ENCODE data around the gene C1orf232. TPM values are rescaled to one million over a fixed set of nuclear protein-coding genes. Genes with fewer than 3 reads are reported as not detected.

Gene C1orf232
- total RNA-seq, 2 experiments from 2014 or later: not detected

- POLR2A ChIA-PET: interaction anchor here (0.9 kb wide), 1 partner anchor 57 kb away, joined by 4 read pairs; the partner anchor contains the start of gene CEP85
- H3K27ac Mint-ChIP-seq: no peak within 1 kb of the TSS
Observed at GRCh38 chr1:26177182-26177684, 8.5 kb upstream of the C1orf232 start, which contains the start of gene CNKSR1. CNKSR1 (plus strand) TSS chr1:26177491; CDS start chr1:26177548, 57 bp downstream.

GRCh38 chr1:26175346-26175745 lies 6.6 kb upstream of the C1orf232 start:
- ChIA-PET POLR2A (no interaction called here), CTCF (no interaction called here)
- H3K4me1 Mint-ChIP-seq (ENCODE audit: low read depth): peaks cover 8% of the 10 kb centered on the region
- H3K9me3 Mint-ChIP-seq: no peaks in the 10 kb centered on the region
- Histone ChIP-seq H3K4me3 (ENCODE audit: low read length) (no peak overlapping the region), H3K27ac (ENCODE audit: low read depth in 1 of 2, low read length in 2 of 2) (no peak overlapping the region), H3K36me3 (ENCODE audit: insufficient read depth, low read length) (no peaks in the 10 kb centered on the region), H3K27me3 (ENCODE audit: control insufficient read depth in 1 of 2, insufficient read depth in 2 of 2, low read length in 2 of 2) (no peaks in the 10 kb centered on the region), H3K9me3 (ENCODE audit: control insufficient read depth in 1 of 2, insufficient read depth in 1 of 2, low read length in 2 of 2) (no peaks in the 10 kb centered on the region), H3K4me1 (ENCODE audit: insufficient read depth, low read length) (peaks cover 15% of the 10 kb centered on the region)
- no peak for TF ChIP-seq CTCF (IDR thresholded peaks at IDR 0.05)
- intact Hi-C loops (cut with DNase I, micrococcal nuclease): no loop called here
- no peak overlapping the region for H3K27ac Mint-ChIP-seq
- DNase-seq: no peak
- ATAC-seq (ENCODE audit: poor library complexity): no peak
- no peaks in the 10 kb centered on the region for H3K27me3 Mint-ChIP-seq
- H3K4me3 Mint-ChIP-seq: no peak overlapping the region
- H3K36me3 Mint-ChIP-seq (ENCODE audit: low read depth): no peaks in the 10 kb centered on the region

More at GRCh38 chr1:26177182-26177684, 8.5 kb upstream of the C1orf232 start, which contains the start of gene CNKSR1:
- no peak within 1 kb of the TSS for H3K27ac ChIP-seq (ENCODE audit: low read depth in 1 of 2, low read length in 2 of 2)
- no peak for TF ChIP-seq CTCF (IDR thresholded peaks at IDR 0.05)
- H3K36me3 ChIP-seq (ENCODE audit: insufficient read depth, low read length): no peaks in the 10 kb centered on the region
- peak within 1 kb of the TSS; percentile 79 for H3K4me3 Mint-ChIP-seq
- peak in 2 of 14 experiments; percentile 32 to 35 for DNase-seq
- CTCF ChIA-PET: no interaction called here
- H3K27me3 Mint-ChIP-seq: no peaks in the 10 kb centered on the region
- no peaks in the 10 kb centered on the region for H3K9me3 ChIP-seq (ENCODE audit: control insufficient read depth in 1 of 2, insufficient read depth in 1 of 2, low read length in 2 of 2)
- peak within 1 kb of the TSS; percentile 26 for H3K4me3 ChIP-seq (ENCODE audit: low read length)
- no peaks in the 10 kb centered on the region for H3K9me3 Mint-ChIP-seq
- peak; percentile 56 for ATAC-seq (ENCODE audit: poor library complexity)
- H3K4me1 Mint-ChIP-seq (ENCODE audit: low read depth): no peaks in the 10 kb centered on the region
- no peaks in the 10 kb centered on the region for H3K36me3 Mint-ChIP-seq (ENCODE audit: low read depth)
- no peaks in the 10 kb centered on the region for H3K4me1 ChIP-seq (ENCODE audit: insufficient read depth, low read length)
- no peaks in the 10 kb centered on the region for H3K27me3 ChIP-seq (ENCODE audit: control insufficient read depth in 1 of 2, insufficient read depth in 2 of 2, low read length in 2 of 2)
- intact Hi-C loops (cut with DNase I, micrococcal nuclease): no loop called here

GRCh38 chr1:26171084-26172072 lies 2.6 kb upstream of the C1orf232 start, which contains the start of gene ZNF593OS:
ZNF593OS (minus strand) TSS chr1:26171832; CDS start chr1:26171661, 171 bp downstream.
- ChIA-PET CTCF (interaction anchor here (0.8 to 3.2 kb wide), 3 partner anchors 63 to 66 kb away, joined by 4 to 50 read pairs (median 13); partner anchors contain the start of gene CEP85), POLR2A (interaction anchor here (1.2 to 1.8 kb wide), 2 partner anchors 63 to 67 kb away, joined by 4 to 7 read pairs; partner anchors contain the start of gene CEP85)
- Histone ChIP-seq H3K4me3 (ENCODE audit: low read length) (peak within 1 kb of the TSS; percentile 85), H3K36me3 (ENCODE audit: insufficient read depth, low read length) (no peaks in the 10 kb centered on the region), H3K9me3 (ENCODE audit: control insufficient read depth in 1 of 2, insufficient read depth in 1 of 2, low read length in 2 of 2) (no peaks in the 10 kb centered on the region), H3K4me1 (ENCODE audit: insufficient read depth, low read length) (peaks cover 26% of the 10 kb centered on the region), H3K27ac (ENCODE audit: low read depth in 1 of 2, low read length in 2 of 2) (no peak within 1 kb of the TSS), H3K27me3 (ENCODE audit: control insufficient read depth in 1 of 2, insufficient read depth in 2 of 2, low read length in 2 of 2) (no peaks in the 10 kb centered on the region)
- Mint-ChIP-seq H3K27me3 (no peaks in the 10 kb centered on the region), H3K9me3 (no peaks in the 10 kb centered on the region), H3K4me3 (peak within 1 kb of the TSS; percentile 90), H3K36me3 (ENCODE audit: low read depth) (no peaks in the 10 kb centered on the region), H3K4me1 (ENCODE audit: low read depth) (peaks cover 12% of the 10 kb centered on the region), H3K27ac (peak within 1 kb of the TSS; percentile 61)
- no peak for DNase-seq
- no peak for ATAC-seq (ENCODE audit: poor library complexity)
- intact Hi-C loops (cut with DNase I, micrococcal nuclease): no loop called here
- no peak for TF ChIP-seq CTCF (IDR thresholded peaks at IDR 0.05)
